SW480 (cell line): ENCODE data around the gene PINLYP.
"Not testable (repeated sequence)": the region's sequence is repeated elsewhere in the genome, so short reads cannot be mapped to it uniquely, and the experiment has no call there.

Source experiments
- DNase-seq: peaks from one replicate; pipeline ENCODE4 v3.0.0-alpha.2; 2016; ENCODE audit warnings: low spot score

The PINLYP gene

GRCh38 chr19:43582495-43582894 lies 6.9 kb downstream of the PINLYP start:
- no peak for DNase-seq

GRCh38 chr19:43584484-43584883 lies 8.9 kb downstream of the PINLYP start:
- DNase-seq: no peak

- DNase-seq: no peak
These were observed 10.7 kb downstream of the PINLYP start for GRCh38 chr19:43586346-43586745.

GRCh38 chr19:43587029-43587428 lies 11.4 kb downstream of the PINLYP start:
- DNase-seq: not testable (repeated sequence)

- no peak for DNase-seq
These were observed 13.7 kb downstream of the PINLYP start for GRCh38 chr19:43589277-43589676.

- DNase-seq: no peak
These were observed 14.1 kb downstream of the PINLYP start for GRCh38 chr19:43589678-43590077.

GRCh38 chr19:43591904-43592772 lies 16.5 kb downstream of the PINLYP start:
- DNase-seq: no peak

- DNase-seq: no peak
These were observed 17.3 kb downstream of the PINLYP start for GRCh38 chr19:43592800-43593350.

GRCh38 chr19:43594081-43594697 lies 18.6 kb downstream of the PINLYP start:
- no peak for DNase-seq

GRCh38 chr19:43594710-43595604 lies 19.4 kb downstream of the PINLYP start:
- peak; percentile 77 for DNase-seq

- DNase-seq: no peak
These were observed 20.0 kb downstream of the PINLYP start for GRCh38 chr19:43595605-43595998.

GRCh38 chr19:43595999-43596841 lies 20.6 kb downstream of the PINLYP start, which contains the start of the genes IRGQ and ZNF576:
Gene IRGQ (minus strand): TSS chr19:43596134. CDS start chr19:43595338, 796 bp downstream.
Gene ZNF576 (plus strand): TSS chr19:43596595. CDS start chr19:43597109, 514 bp downstream.
- peak; percentile 99 for DNase-seq

- DNase-seq: no peak
These were observed 21.4 kb downstream of the PINLYP start for GRCh38 chr19:43596842-43597461.

- DNase-seq: no peak
These were observed 22.3 kb downstream of the PINLYP start for GRCh38 chr19:43597876-43598275.

GRCh38 chr19:43598445-43599240 lies 23.0 kb downstream of the PINLYP start:
- DNase-seq: no peak

GRCh38 chr19:43599635-43600295 lies 24.2 kb downstream of the PINLYP start:
- no peak for DNase-seq

GRCh38 chr19:43600326-43600725 lies 24.7 kb downstream of the PINLYP start:
- DNase-seq: not testable (repeated sequence)

GRCh38 chr19:43605875-43606568 lies 30.4 kb downstream of the PINLYP start:
- DNase-seq: no peak
